Fibroblast of skin of right quadriceps (primary cell): Measurements from ENCODE around the gene SPG7.

Experiments used
- DNase-seq: peaks from one replicate; pipeline ENCODE4 v3.0.0-alpha.2; 2013

Gene SPG7

GRCh38 chr16:89602952-89603590 is 94.9 kb downstream of the SPG7 start:
- no peak for DNase-seq

GRCh38 chr16:89604764-89605163 is 96.6 kb downstream of the SPG7 start:
- DNase-seq, result no peak

GRCh38 chr16:89605186-89605970 is 97.2 kb downstream of the SPG7 start:
- DNase-seq, result no peak

GRCh38 chr16:89606006-89606405 is 97.8 kb downstream of the SPG7 start:
- DNase-seq, result no peak
